Activated CD8-positive, alpha-beta T cell treated with anti-CD3 and anti-CD28 coated beads for 36 hours (primary cell): ENCODE data around the gene ACYP2. TPM values are rescaled to one million over a fixed set of nuclear protein-coding genes. Genes with fewer than 3 reads are reported as not detected.
"Not testable (repeated sequence)": the region's sequence is repeated elsewhere in the genome, so short reads cannot be mapped to it uniquely, and the experiment has no call there.

ENCODE experiments used
- ATAC-seq: fragments of 200-7000 bp; cut with Tn5 transposase; one replicate; pipeline ENCODE4 v1.10.0; 2021; ENCODE audit warnings: mild to moderate bottlenecking, moderate library complexity
- CTCF ChIA-PET: fragments of 350-600 bp; sonication (Branson Sonifier 250); formaldehyde crosslinking; loops from one replicate; lab custom pipeline; 2021; ENCODE audit warnings: antibody characterized with exemption; lab: Charles Lee
- POLR2A ChIA-PET: fragments of 350-600 bp; sonication (Branson Sonifier 250); formaldehyde crosslinking; loops from one replicate; lab custom pipeline; 2021; ENCODE audit warnings: antibody characterized with exemption; lab: Charles Lee
- DNase-seq: peaks from one replicate; pipeline ENCODE4 v3.0.0-alpha.2; 2020
- H3K27ac Mint-ChIP-seq: one replicate; pipeline ENCODE4 v1.8.0; 2021; ENCODE audit warnings: mild to moderate bottlenecking, mixed read lengths
- H3K27me3 Mint-ChIP-seq: one replicate; pipeline ENCODE4 v1.8.0; 2021; ENCODE audit warnings: mixed read lengths
- H3K36me3 Mint-ChIP-seq: one replicate; pipeline ENCODE4 v1.8.0; 2021; ENCODE audit warnings: low read depth, mixed read lengths
- H3K4me1 Mint-ChIP-seq: one replicate; pipeline ENCODE4 v1.8.0; 2021; ENCODE audit warnings: low read depth, mixed read lengths
- H3K4me3 Mint-ChIP-seq: one replicate; pipeline ENCODE4 v1.8.0; 2021; ENCODE audit warnings: mild to moderate bottlenecking, moderate library complexity, mixed read lengths
- H3K9me3 Mint-ChIP-seq: one replicate; pipeline ENCODE4 v1.8.0; 2021; ENCODE audit warnings: mixed read lengths
- intact Hi-C: fragments of 100-400 bp; cut with micrococcal nuclease; formaldehyde crosslinking; loops from one replicate; pipeline ENCODE4 v1.10.0; 2022
- total RNA-seq, 2 experiments: library from RNA; stranded (reverse); gene quantifications; one replicate each; pipeline ENCODE4 v1.2.3, GENCODE V29; 2021
- TF ChIP-seq, protein P1 (sequence below): fragments of 200-600 bp; IDR thresholded peaks from one replicate; pipeline ENCODE4 v1.8.0; 2022; ENCODE audit warnings: antibody characterized with exemption, mild to moderate bottlenecking

Gene ACYP2
- total RNA-seq, 2 experiments from 2014 or later: 5.8 to 6.0 TPM

DNA sequence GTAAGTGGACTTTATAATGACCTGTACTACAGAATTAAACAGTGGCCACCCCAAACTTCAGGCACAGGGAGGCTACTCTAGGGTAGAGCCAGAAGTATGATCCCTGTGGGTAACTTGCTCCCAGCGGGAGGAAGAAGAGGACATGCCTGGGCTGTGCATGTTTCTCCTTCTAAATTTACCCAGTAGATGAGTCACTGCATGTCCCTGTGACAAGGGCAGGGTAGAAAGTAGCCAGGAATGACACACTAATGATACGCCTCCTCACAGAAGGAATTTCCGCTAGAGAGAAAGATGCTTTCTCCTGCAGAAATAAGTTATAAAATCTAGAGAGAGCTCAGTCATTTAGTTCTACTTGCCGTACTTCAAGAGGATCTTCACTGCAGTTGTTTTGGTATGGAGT, 7.5 kb downstream of the ACYP2 start:
- no peak overlapping the region for H3K4me3 Mint-ChIP-seq
- CTCF ChIA-PET: interaction anchor here (1.6 kb wide), 1 partner anchor 16 kb away, joined by 5 read pairs; no protein-coding TSS in a partner anchor
- DNase-seq (no peak), ATAC-seq (no peak)
- H3K4me1 Mint-ChIP-seq: no peaks in the 10 kb centered on the region
- TF ChIP-seq, protein P1, sequence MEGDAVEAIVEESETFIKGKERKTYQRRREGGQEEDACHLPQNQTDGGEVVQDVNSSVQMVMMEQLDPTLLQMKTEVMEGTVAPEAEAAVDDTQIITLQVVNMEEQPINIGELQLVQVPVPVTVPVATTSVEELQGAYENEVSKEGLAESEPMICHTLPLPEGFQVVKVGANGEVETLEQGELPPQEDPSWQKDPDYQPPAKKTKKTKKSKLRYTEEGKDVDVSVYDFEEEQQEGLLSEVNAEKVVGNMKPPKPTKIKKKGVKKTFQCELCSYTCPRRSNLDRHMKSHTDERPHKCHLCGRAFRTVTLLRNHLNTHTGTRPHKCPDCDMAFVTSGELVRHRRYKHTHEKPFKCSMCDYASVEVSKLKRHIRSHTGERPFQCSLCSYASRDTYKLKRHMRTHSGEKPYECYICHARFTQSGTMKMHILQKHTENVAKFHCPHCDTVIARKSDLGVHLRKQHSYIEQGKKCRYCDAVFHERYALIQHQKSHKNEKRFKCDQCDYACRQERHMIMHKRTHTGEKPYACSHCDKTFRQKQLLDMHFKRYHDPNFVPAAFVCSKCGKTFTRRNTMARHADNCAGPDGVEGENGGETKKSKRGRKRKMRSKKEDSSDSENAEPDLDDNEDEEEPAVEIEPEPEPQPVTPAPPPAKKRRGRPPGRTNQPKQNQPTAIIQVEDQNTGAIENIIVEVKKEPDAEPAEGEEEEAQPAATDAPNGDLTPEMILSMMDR: no peak
- H3K9me3 Mint-ChIP-seq: peaks cover under 1% of the 10 kb centered on the region
- peaks cover 12% of the 10 kb centered on the region for H3K36me3 Mint-ChIP-seq
- intact Hi-C loops: no loop called here
- H3K27me3 Mint-ChIP-seq: no peaks in the 10 kb centered on the region
- no peak overlapping the region for H3K27ac Mint-ChIP-seq
- POLR2A ChIA-PET: no interaction called here

DNA sequence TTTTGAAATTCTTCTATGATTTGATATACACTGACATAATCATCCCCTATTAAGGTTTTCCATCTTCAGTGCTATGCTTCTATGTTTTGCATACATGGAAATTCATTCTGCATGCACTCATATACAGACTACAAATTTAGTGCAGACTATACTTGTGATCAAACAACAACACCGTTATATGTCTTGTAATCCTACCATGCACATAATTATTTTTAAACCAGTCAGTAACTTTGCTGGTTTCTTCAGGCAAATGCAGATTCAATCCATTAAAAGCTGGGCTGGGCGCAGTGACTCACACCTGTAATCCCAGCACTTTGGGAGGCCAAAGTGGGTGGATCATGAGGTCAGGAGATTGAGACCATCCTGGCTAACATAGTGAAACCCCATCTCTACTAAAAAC, 11.8 kb downstream of the ACYP2 start:
- H3K27me3 Mint-ChIP-seq, H3K27ac Mint-ChIP-seq, H3K4me3 Mint-ChIP-seq, DNase-seq, POLR2A ChIA-PET, ATAC-seq, CTCF ChIA-PET, H3K4me1 Mint-ChIP-seq, H3K36me3 Mint-ChIP-seq, H3K9me3 Mint-ChIP-seq, intact Hi-C loops: not testable (repeated sequence)

DNA sequence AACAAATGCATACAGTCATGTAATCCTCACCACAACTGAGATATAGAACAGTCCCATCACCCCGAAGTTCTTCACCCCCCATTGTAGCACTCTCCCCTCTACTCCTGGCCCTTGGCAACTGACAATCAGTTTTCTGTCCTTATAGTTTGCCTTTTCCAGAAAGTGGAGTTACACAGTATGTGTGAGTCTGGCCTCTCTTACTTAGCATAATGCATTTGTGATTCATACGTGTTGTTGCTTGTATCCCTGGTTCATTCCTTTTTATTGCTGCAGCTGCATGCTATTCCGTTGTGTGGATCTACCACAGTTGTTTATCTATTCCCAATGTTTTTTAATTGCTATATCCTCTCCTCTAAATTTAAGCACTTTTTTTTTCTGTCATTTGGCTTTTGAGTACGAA, 17.6 kb downstream of the ACYP2 start:
- no peaks in the 10 kb centered on the region for H3K9me3 Mint-ChIP-seq
- POLR2A ChIA-PET: no interaction called here
- H3K4me1 Mint-ChIP-seq: no peaks in the 10 kb centered on the region
- CTCF ChIA-PET: no interaction called here
- DNase-seq (no peak), ATAC-seq (no peak)
- TF ChIP-seq, protein P1: no peak
- no peaks in the 10 kb centered on the region for H3K27me3 Mint-ChIP-seq
- intact Hi-C loops: no loop called here
- H3K36me3 Mint-ChIP-seq: peaks cover 1% of the 10 kb centered on the region
- no peak overlapping the region for H3K4me3 Mint-ChIP-seq
- H3K27ac Mint-ChIP-seq: no peak overlapping the region

DNA sequence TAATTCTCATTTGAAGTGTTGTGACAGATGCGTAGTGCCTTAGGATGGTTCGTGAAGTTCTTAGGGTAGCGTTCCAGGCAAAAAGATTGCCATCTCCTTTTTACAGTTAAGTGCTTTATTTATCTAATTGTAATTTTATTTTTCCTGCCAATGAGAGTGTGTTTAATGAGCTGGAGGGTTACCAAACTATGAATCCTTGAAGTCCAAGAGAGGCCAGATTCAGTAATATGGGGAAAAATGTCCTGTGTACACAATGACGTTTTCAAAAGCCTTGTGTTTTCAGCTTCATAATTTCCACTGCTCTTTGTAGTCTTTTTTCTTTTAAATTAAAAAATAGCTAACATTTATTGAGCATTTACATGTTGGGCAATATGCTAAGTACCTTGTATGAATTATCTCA, 23.8 kb downstream of the ACYP2 start:
- ATAC-seq: no peak

DNA sequence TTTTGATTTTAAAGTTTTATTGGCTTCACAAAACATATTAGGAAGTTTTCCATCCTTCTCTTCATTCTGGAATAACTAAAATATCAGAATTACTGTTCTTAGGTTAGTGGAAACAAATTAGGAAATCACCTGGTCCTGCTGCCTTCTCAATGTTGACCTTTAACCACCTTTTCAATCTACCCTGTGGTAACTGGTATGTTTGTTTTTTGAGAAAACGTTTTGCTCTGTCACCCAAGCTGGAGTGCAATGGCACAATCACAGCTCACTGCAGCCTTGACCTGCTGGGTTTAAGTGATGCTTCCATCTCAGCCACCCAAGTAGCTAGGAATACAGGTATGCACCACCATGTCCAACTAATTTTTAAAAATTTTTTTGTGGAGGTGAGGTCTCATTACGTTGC, 28.4 kb downstream of the ACYP2 start:
- intact Hi-C loops: no loop called here
- POLR2A ChIA-PET: no interaction called here

More for the DNA sequence above, 23.8 kb downstream of the ACYP2 start:
- H3K36me3 Mint-ChIP-seq: peaks cover 1% of the 10 kb centered on the region
- no peak overlapping the region for H3K4me3 Mint-ChIP-seq
- TF ChIP-seq, protein P1: no peak
- H3K4me1 Mint-ChIP-seq: no peaks in the 10 kb centered on the region
- DNase-seq: no peak
- intact Hi-C loops: no loop called here
- ChIA-PET CTCF (no interaction called here), POLR2A (no interaction called here)
- no peaks in the 10 kb centered on the region for H3K9me3 Mint-ChIP-seq
- no peaks in the 10 kb centered on the region for H3K27me3 Mint-ChIP-seq
- H3K27ac Mint-ChIP-seq: no peak overlapping the region

More for the DNA sequence above, 28.4 kb downstream of the ACYP2 start:
- no peaks in the 10 kb centered on the region for H3K36me3 Mint-ChIP-seq
- ATAC-seq: no peak
- no peak for DNase-seq
- H3K4me3 Mint-ChIP-seq: no peak overlapping the region
- TF ChIP-seq, protein P1: no peak
- no peak overlapping the region for H3K27ac Mint-ChIP-seq
- CTCF ChIA-PET: no interaction called here
- no peaks in the 10 kb centered on the region for H3K9me3 Mint-ChIP-seq
- no peaks in the 10 kb centered on the region for H3K27me3 Mint-ChIP-seq
- no peaks in the 10 kb centered on the region for H3K4me1 Mint-ChIP-seq
